Adrenal gland (tissue), 19 donors: Measurements from ENCODE around the gene FHL5. TPM values are rescaled to one million over a fixed set of nuclear protein-coding genes. Genes with fewer than 3 reads are reported as not detected.

Experiments used
- DNase-seq, 7 donors: peaks; one replicate each; pipeline ENCODE4 v3.0.0-alpha.2; 2019 to 2020
- H3K27ac ChIP-seq, 5 donors: fragments of 200-600 bp; sonication (generic) in 4 of 5; 1 replicate in 3 of 5; 2 replicates in 2 of 5; pipeline versions ENCODE4 v1.5.1 to v1.8.0; 2016 to 2020; ENCODE audit warnings: mild to moderate bottlenecking in 1 of 5
- H3K27me3 ChIP-seq: fragments of 200-600 bp; 2 replicates; pipeline ENCODE4 v1.8.0; 2021
- H3K36me3 ChIP-seq, 2 donors: fragments of 200-600 bp; replicated peaks in 1 of 2; 1 replicate in 1 of 2; 2 replicates in 1 of 2; pipeline versions ENCODE4 v1.5.1 to v1.8.0; 2018 to 2022
- H3K4me1 ChIP-seq, 2 donors: fragments of 200-600 bp; replicated peaks in 1 of 2; 1 replicate in 1 of 2; 2 replicates in 1 of 2; pipeline versions ENCODE4 v1.5.1 to v1.8.0; 2018 to 2021
- H3K4me3 ChIP-seq, 4 donors: fragments of 200-600 bp; sonication (generic) in 3 of 4; one replicate each; pipeline ENCODE4 v1.5.1; 2016 to 2018
- H3K9me3 ChIP-seq, 3 donors: fragments of 200-600 bp; sonication (generic) in 1 of 3; replicated peaks in 1 of 3; 1 replicate in 2 of 3; 2 replicates in 1 of 3; pipeline versions ENCODE4 v1.5.1 to v1.8.0; 2016 to 2021
- POLR2A ChIP-seq, 2 donors: fragments of 450-650 bp; IDR thresholded peaks; one replicate each; pipeline ENCODE4 v1.6.1; 2017; ENCODE audit warnings: antibody characterized with exemption in 2 of 2, mild to moderate bottlenecking in 2 of 2, moderate library complexity in 1 of 2
- WGBS, 4 donors: extraction: QIAGEN DNeasy Blood & Tissue Kit in 2 of 4; methylation state at CpG; one replicate each; pipeline versions ENCODE4 v1.1.5 to v1.1.7; 2013 to 2017; 5-methylcytosine and 5-hydroxymethylcytosine counted together
- intact Hi-C, 2 donors: fragments of 100-400 bp; cut with DNase I; formaldehyde crosslinking; loops; one replicate each; pipeline versions ENCODE4 v1.14.1 to v1.15.0; 2022 to 2023
- long read RNA-seq, 10 donors: library from polyadenylated mRNA in 3 of 10; unstranded in 2 of 10; stranded (forward) in 1 of 10; transcript quantifications; one replicate each; pipeline ENCODE4 v2.0.0 and lab custom pipeline, GENCODE V29; 2021 to 2026
- polyA plus RNA-seq, 3 donors: library from polyadenylated mRNA; stranded (reverse); fragments of 200-250 nt in 2 of 3; fragments of 350-450 nt in 1 of 3; fragmentation: Illumina TruSeq in 1 of 3; extraction: RNeasy Lipid Tissue Mini Kit (QIAGEN cat#74804) in 1 of 3; gene quantifications; one replicate each; pipeline ENCODE4 v1.2.3, GENCODE V29; 2013 to 2014
- total RNA-seq, 9 donors: library from RNA; depleted of rRNA in 4 of 9; stranded (reverse); fragments of >200 nt in 4 of 9; fragments of 120-200 nt in 1 of 9; fragmentation: NEBNext Ultra II Directional in 1 of 9; extraction: Animal tissue kit (Norgen Biotek cat#: 25700) in 1 of 9; gene quantifications; one replicate each; pipeline versions ENCODE4 v1.1.0 to v1.2.4, GENCODE V29; 2013 to 2023
- TF ChIP-seq, protein P1 (sequence below), 6 experiments: fragments of 450-650 bp in 4 of 6; fragments of 200-600 bp in 2 of 6; sonication (generic) in 1 of 6; IDR thresholded peaks; 1 replicate in 5 of 6; 2 replicates in 1 of 6; pipeline versions ENCODE4 v1.5.1 to v1.8.0; 2016 to 2021; ENCODE audit warnings: antibody characterized with exemption in 6 of 6, mild to moderate bottlenecking in 2 of 6, moderate library complexity in 1 of 6
- donor health status: healthy with polysubstance abuse.
- donor health status: Bipolar disorder and iron deficiency.
- donor health status: DM: yes; HTN: yes; CAD: no.
- donor health status: DM: no; HTN: no; CAD: no.
- donor health status: DM: no; HTN: no; CAD: no.
- donor health status: DM: yes; HTN: yes; CAD: no.

Gene FHL5, protein sequence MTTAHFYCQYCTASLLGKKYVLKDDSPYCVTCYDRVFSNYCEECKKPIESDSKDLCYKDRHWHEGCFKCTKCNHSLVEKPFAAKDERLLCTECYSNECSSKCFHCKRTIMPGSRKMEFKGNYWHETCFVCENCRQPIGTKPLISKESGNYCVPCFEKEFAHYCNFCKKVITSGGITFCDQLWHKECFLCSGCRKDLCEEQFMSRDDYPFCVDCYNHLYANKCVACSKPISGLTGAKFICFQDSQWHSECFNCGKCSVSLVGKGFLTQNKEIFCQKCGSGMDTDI
- total RNA-seq (10 to 100 TPM in 7 of 9 donors, 1 to 10 TPM in 2; 2.3 to 48.1 (median 14.9) TPM), polyA plus RNA-seq (10 to 100 TPM in 1 of 3 donors, 1 to 10 TPM in 2; 6.4 to 11.2 (median 7.1) TPM)
- long read RNA-seq, donor 1, result 0 reads
- long read RNA-seq, donor 2, result 0 reads
- long read RNA-seq, donor 3, result 0 reads
- long read RNA-seq, donor 4, partial matches to known transcripts, result 1 of 1 reads
- long read RNA-seq, donor 4, other reads (novel, unspliced or antisense), result 0 of 1 reads
- long read RNA-seq, donor 5, partial matches to known transcripts, result 10 of 14 reads
- long read RNA-seq, donor 5, other reads (novel, unspliced or antisense), result 4 of 14 reads
- long read RNA-seq, donor 6, partial matches to known transcripts, result 5 of 6 reads
- long read RNA-seq, donor 6, other reads (novel, unspliced or antisense), result 1 of 6 reads
- long read RNA-seq, donor 7, result 0 reads
- long read RNA-seq, donor 8, result 0 reads
- long read RNA-seq, donor 9, result 0 reads
- long read RNA-seq, donor 10, result 0 reads

DNA sequence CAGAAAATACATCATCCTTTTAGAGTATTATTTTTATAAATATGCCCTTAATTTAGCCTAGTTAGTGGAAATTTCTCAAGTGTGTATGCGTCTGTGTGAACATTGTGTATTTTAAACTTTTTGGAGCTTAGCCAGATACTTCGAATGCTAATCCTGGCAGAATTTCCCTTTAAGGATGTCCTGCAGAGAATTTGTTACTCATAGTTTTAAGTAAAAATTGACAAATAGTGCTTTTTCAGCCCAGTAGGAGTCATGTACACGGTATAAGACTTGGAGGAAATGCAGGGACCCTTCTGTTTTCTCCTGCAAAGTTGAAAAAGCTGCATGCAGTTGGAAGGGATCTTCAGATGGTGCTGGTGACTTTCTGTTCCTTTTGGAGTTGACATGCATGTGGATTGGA is at the start of gene FHL5:
Gene FHL5, plus strand, starts transcription at position 243 of the 400 bp plus-strand sequence. CDS start 40,486 bp downstream, outside the sequence.
- Histone ChIP-seq H3K36me3 (no peaks in the 10 kb centered on the region), H3K4me1 (no peaks in the 10 kb centered on the region), H3K4me3 (peak within 1 kb of the TSS in 1 of 4 donors; percentile 14), H3K27me3 (no peaks in the 10 kb centered on the region), H3K9me3 (peaks cover 0 to 4% (median 0%) of the 10 kb centered on the region in 3 donors), H3K27ac (peak within 1 kb of the TSS in 2 of 5 donors; percentile 18 to 19)
- 12 to 30% (median 15%) methylated on average over 3 of the region's 3 CpGs for WGBS, 4 donors
- intact Hi-C loops, result no loop called here
- no peak for DNase-seq
- TF ChIP-seq POLR2A (IDR thresholded peaks at IDR 0.05), result no peak
- TF ChIP-seq, protein P1, sequence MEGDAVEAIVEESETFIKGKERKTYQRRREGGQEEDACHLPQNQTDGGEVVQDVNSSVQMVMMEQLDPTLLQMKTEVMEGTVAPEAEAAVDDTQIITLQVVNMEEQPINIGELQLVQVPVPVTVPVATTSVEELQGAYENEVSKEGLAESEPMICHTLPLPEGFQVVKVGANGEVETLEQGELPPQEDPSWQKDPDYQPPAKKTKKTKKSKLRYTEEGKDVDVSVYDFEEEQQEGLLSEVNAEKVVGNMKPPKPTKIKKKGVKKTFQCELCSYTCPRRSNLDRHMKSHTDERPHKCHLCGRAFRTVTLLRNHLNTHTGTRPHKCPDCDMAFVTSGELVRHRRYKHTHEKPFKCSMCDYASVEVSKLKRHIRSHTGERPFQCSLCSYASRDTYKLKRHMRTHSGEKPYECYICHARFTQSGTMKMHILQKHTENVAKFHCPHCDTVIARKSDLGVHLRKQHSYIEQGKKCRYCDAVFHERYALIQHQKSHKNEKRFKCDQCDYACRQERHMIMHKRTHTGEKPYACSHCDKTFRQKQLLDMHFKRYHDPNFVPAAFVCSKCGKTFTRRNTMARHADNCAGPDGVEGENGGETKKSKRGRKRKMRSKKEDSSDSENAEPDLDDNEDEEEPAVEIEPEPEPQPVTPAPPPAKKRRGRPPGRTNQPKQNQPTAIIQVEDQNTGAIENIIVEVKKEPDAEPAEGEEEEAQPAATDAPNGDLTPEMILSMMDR (IDR thresholded peaks at IDR 0.05), result no peak

DNA sequence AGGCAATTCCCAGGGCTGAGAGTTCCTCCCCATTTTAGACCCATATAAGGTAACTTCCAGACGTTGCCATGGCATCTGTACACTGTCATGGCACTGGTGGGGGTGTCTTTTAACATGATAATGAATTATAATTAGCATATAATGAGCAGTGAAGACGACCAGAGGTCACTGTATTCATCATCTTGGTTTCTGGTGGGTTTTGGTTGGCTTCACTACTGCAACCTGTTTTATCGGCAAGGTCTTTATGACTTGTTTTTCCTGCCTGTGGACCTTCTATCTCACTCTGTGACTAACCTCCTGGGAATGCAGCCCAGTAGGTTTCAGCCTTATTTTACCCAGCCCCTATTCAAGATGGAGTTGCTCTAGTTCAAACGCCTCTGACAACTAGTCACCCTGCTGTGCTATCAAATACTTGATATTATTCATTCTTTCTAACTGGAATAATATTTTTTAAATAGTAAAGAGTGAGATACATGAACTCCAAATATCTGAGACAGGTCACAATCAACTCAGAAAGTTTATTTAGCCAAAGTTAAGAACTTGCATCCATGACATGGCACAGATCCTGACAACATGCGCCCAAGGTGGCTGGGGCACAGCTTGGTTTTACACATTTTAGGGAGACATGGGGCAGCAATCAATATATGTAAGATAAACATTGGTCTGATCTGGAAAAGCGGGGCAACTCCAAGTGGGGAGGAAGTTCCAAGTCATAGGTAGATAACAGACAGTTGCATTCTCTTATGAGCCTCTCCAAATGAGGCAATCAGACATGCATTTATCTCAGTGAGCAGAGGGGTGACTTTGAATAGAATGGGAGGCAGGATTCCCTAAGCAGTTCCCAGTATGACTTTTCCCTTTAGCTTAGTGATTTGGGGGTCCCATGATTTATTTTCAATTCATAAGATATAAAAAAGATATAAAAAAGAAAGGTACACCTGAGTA is 42.5 kb upstream of the FHL5 start:
- Histone ChIP-seq H3K4me3 (peak overlapping the region in 2 of 4 donors; percentile 75), H3K9me3 (no peaks in the 10 kb centered on the region), H3K27ac (peak overlapping the region in 2 of 5 donors; percentile 6 to 94), H3K36me3 (peaks cover 0 to 3% of the 10 kb centered on the region in 2 donors), H3K27me3 (no peaks in the 10 kb centered on the region), H3K4me1 (peaks cover 27 to 37% of the 10 kb centered on the region in 2 donors)
- 45 to 53% (median 49%) methylated on average over 6 of the region's 6 CpGs for WGBS, 4 donors
- DNase-seq, result peak in 6 of 7 donors; percentile 34 to 59 (median 48)
- intact Hi-C loops, result no loop called here
- TF ChIP-seq, protein P1 (IDR thresholded peaks at IDR 0.05), result no peak
- no peak for TF ChIP-seq POLR2A (IDR thresholded peaks at IDR 0.05)

DNA sequence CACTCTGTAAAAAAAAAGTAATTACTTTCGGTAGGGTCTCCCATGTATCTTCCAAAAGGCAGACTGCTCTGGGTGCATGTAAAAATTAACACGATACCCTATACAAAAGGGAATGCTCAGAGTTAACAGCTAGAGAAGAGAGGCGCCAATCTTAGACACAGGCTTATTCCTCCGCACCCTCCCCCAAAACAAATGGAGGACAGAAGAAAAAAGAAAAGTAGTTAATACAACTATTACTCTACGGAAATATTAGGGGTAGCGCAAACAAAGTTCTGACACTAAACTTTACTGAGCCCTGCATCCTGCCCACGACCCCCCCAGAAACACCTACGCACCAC is 41.7 kb upstream of the FHL5 start:
- intact Hi-C loops, result no loop called here
- peak overlapping the region; percentile 94 to 99 (median 94) for H3K27ac ChIP-seq

More for the DNA sequence above, 41.7 kb upstream of the FHL5 start:
- DNase-seq, result no peak
- Histone ChIP-seq H3K9me3 (no peaks in the 10 kb centered on the region), H3K36me3 (peaks cover 0 to 11% of the 10 kb centered on the region in 2 donors), H3K4me3 (peak overlapping the region; percentile 75 to 96 (median 84)), H3K4me1 (peaks cover 27 to 40% of the 10 kb centered on the region in 2 donors), H3K27me3 (no peaks in the 10 kb centered on the region)
- TF ChIP-seq, protein P1 (IDR thresholded peaks at IDR 0.05), result no peak
- no peak for TF ChIP-seq POLR2A (IDR thresholded peaks at IDR 0.05)
- WGBS, 4 donors, result 0 to 1% (median 1%) methylated on average over 6 to 8 of the region's 8 CpGs
